ENCODE data around the gene TRIM46. TPM values are rescaled to one million over a fixed set of nuclear protein-coding genes. Genes with fewer than 3 reads are reported as not detected.
"Not testable (repeated sequence)": the region's sequence is repeated elsewhere in the genome, so short reads cannot be mapped to it uniquely, and the experiment has no call there.

TRIM46 gene
- total RNA-seq, 8 experiments from 2014 or later = 0.20 to 20.2 (median 11.4) TPM

DNA sequence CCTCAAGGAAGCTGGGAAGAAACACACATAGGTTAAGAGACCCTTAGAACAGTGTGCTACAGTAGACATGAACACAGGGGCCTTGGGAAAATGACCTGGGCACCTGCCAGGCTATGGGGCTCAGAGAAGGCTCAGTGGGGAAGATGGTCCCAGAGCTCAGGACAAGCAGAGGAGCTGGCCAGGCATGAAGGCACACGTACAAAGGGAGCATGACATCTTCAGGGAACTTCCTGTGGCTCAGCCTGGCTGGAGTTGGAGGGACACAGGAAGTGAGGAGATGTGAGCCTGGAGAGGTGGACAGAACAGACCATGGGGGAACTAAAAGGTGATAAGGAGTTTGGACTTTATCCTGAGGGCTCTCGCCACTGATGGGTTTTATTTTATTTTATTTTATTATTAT, 41.8 kb upstream of the TRIM46 start:
- WGBS, 10 experiments = 50 to 100% (median 80%) methylated on average over 1 to 2 of the region's 2 CpGs; no CpG with 5 or more reads in 4 of the 10 experiments
- Histone ChIP-seq H3K4me3 (no peak overlapping the region), H3K27ac (no peak overlapping the region), H3K4me1 (replicated peaks in 1 of 2) (peaks cover 27 to 37% of the 10 kb centered on the region in 2 donors)
- ATAC-seq (replicated peaks in 6 of 8) = no peak
- in situ Hi-C loops (cut with MboI; ENCODE audit: low pct_unique_long_range_greater_than_20kb in 2 of 9, low sequenced_read_pairs in 9 of 9, unreplicated experiment in 9 of 9) = no loop called here

DNA sequence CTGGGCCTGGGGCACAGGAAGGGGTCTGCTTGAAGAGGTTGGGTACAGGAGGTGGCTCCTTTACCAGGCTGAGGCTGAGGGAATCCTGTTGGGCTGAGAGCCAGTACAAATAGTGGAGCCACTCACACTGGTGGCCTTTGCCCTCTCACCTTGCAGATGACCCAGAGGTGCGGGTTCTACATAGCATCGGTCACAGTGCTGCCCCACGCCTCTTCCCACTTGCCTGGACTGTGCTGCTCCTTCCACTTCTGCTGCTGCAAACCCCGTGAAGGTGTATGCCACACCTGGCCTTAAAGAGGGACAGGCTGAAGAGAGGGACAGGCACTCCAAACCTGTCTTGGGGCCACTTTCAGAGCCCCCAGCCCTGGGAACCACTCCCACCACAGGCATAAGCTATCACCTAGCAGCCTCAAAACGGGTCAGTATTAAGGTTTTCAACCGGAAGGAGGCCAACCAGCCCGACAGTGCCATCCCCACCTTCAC, 39.8 kb upstream of the TRIM46 start:
- in situ Hi-C loops (cut with MboI; ENCODE audit: low pct_unique_long_range_greater_than_20kb in 2 of 9, low sequenced_read_pairs in 9 of 9, unreplicated experiment in 9 of 9) = no loop called here
- WGBS, 10 experiments = 74 to 100% (median 88%) methylated on average over 1 to 5 of the region's 7 CpGs; no CpG with 5 or more reads in 4 of the 10 experiments
- Histone ChIP-seq H3K4me3 (no peak overlapping the region), H3K4me1 (replicated peaks in 1 of 2) (peaks cover 20 to 27% of the 10 kb centered on the region in 2 donors), H3K27ac (no peak overlapping the region)
- ATAC-seq (replicated peaks in 6 of 8) = no peak

DNA sequence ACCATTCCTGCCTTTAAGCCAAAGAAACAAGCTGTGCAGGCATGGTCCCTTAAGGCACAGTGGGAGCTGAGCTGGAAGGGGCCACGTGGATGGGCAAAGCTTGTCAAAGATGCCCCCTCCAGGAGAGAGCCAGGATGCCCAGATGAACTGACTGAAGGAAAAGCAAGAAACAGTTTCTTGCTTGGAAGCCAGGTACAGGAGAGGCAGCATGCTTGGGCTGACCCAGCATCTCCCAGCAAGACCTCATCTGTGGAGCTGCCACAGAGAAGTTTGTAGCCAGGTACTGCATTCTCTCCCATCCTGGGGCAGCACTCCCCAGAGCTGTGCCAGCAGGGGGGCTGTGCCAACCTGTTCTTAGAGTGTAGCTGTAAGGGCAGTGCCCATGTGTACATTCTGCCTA, 39.3 kb upstream of the TRIM46 start:
- 33 to 67% (median 57%) methylated on average over 1 of the region's 1 CpG; no CpG with 5 or more reads in 7 of the 10 experiments for WGBS, 10 experiments
- no peak for ATAC-seq (replicated peaks in 6 of 8)
- Histone ChIP-seq H3K27ac (no peak overlapping the region), H3K4me1 (replicated peaks in 1 of 2) (peaks cover 23 to 27% of the 10 kb centered on the region in 2 donors), H3K4me3 (peak overlapping the region in 3 of 5 donors; percentile 65 to 81 (median 69))
- in situ Hi-C loops (cut with MboI; ENCODE audit: low pct_unique_long_range_greater_than_20kb in 2 of 9, low sequenced_read_pairs in 9 of 9, unreplicated experiment in 9 of 9) = no loop called here

DNA sequence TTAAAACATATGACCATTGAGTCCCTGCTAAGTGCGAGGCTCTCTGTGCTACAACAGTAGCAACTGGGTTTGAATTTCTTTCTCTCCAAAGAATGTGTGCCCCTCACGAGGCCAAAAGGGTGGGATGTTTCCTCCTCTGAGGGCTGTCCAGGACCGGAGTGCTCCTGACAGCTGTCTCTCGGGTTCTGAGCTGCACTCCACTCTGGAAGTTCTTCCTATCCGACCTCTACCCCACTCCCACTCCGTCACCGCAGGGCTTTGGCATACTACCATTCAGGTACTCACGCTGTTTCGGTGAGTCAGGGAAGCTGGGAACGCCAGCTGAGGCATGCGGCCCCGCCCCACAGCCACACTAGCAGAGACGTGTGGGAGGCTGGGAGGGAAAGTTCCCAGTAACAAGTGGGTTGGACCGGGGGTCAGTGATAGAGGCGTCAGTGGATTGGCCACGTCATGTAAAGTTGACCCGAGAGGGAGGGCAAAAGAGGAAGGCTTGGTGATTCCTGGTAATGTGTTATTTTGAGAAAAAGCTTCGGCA, 38.7 kb upstream of the TRIM46 start:
- in situ Hi-C loops (cut with MboI; ENCODE audit: low pct_unique_long_range_greater_than_20kb in 2 of 9, low sequenced_read_pairs in 9 of 9, unreplicated experiment in 9 of 9) = no loop called here
- H3K4me1 ChIP-seq (replicated peaks in 1 of 2) = peaks cover 25% of the 10 kb centered on the region in 2 donors
- H3K4me3 ChIP-seq = peak overlapping the region; percentile 65 to 81 (median 69)
- 0 to 25% (median 5%) methylated on average over 1 to 14 of the region's 18 CpGs; no CpG with 5 or more reads in 2 of the 10 experiments for WGBS, 10 experiments
- peak; percentile 43 to 70 (median 50) for ATAC-seq (replicated peaks in 6 of 8)
- peak overlapping the region; percentile 78 to 83 for H3K27ac ChIP-seq

DNA sequence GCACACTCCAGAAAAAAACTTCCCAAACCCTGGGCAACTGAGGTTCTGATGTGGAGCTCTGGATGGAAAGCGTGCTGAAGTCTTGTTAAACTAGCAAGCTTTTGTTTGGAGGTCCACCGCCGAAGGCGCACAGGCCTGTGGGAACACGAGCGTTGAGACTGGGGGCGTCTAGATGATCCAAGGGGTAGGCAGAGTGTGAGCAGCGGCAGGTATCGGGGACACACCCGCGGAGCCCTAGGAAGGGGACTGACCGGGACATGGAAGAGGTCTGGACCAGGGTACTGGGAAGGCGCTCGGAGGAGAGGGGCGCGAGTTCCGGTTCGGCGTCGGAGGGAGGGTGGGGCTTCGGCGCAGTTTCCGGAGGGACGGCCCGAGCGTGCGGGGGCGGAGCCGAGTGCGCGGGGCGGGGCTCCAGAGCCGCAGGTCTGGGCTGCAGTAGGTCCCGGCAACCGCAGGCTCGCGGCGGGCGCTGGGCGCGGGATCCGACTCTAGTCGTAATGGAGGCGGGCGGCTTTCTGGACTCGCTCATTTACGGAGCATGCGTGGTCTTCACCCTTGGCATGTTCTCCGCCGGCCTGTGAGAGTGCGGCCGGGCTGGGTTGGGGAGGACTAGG, 38.1 kb upstream of the TRIM46 start, which contains the start of gene SLC50A1:
Gene SLC50A1, plus strand, starts transcription at position 438 of the 614 bp plus-strand sequence. Its CDS starts 60 bp downstream, at position 498.
- Histone ChIP-seq H3K4me1 (replicated peaks in 1 of 2) (peaks cover 19% of the 10 kb centered on the region in 2 donors), H3K4me3 (peak within 1 kb of the TSS; percentile 65 to 81 (median 69)), H3K27ac (peak within 1 kb of the TSS; percentile 83 to 87)
- WGBS, 10 experiments = 0 to 3% (median 0%) methylated on average over 3 to 25 of the region's 52 CpGs; no CpG with 5 or more reads in 4 of the 10 experiments
- ATAC-seq (replicated peaks in 6 of 8) = peak; percentile 65 to 89 (median 86)
- in situ Hi-C loops (cut with MboI; ENCODE audit: low pct_unique_long_range_greater_than_20kb in 2 of 9, low sequenced_read_pairs in 9 of 9, unreplicated experiment in 9 of 9) = no loop called here

DNA sequence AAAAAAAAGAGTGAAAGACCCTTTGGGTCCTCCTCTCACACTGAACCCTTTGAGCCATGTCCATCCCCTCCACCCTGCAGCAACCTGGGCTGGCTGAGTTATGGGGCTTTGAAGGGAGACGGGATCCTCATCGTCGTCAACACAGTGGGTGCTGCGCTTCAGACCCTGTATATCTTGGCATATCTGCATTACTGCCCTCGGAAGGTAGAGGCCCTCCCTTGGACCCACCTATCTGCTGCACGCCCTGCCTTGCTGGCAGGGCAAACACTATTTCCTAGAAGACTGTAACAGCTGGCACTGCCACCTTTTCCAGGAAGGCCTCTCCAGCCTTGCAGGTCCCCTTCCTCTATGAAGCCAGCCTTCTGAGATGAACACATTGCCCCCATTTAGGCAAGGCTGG, 36.9 kb upstream of the TRIM46 start:
- ATAC-seq (replicated peaks in 6 of 8) = no peak
- Histone ChIP-seq H3K4me1 (replicated peaks in 1 of 2) (peaks cover 17 to 19% of the 10 kb centered on the region in 2 donors), H3K4me3 (peak overlapping the region; percentile 65 to 81 (median 69)), H3K27ac (peak overlapping the region; percentile 80 to 87)
- 10 to 61% (median 44%) methylated on average over 2 to 6 of the region's 6 CpGs; no CpG with 5 or more reads in 5 of the 10 experiments for WGBS, 10 experiments
- in situ Hi-C loops (cut with MboI; ENCODE audit: low pct_unique_long_range_greater_than_20kb in 2 of 9, low sequenced_read_pairs in 9 of 9, unreplicated experiment in 9 of 9) = no loop called here

DNA sequence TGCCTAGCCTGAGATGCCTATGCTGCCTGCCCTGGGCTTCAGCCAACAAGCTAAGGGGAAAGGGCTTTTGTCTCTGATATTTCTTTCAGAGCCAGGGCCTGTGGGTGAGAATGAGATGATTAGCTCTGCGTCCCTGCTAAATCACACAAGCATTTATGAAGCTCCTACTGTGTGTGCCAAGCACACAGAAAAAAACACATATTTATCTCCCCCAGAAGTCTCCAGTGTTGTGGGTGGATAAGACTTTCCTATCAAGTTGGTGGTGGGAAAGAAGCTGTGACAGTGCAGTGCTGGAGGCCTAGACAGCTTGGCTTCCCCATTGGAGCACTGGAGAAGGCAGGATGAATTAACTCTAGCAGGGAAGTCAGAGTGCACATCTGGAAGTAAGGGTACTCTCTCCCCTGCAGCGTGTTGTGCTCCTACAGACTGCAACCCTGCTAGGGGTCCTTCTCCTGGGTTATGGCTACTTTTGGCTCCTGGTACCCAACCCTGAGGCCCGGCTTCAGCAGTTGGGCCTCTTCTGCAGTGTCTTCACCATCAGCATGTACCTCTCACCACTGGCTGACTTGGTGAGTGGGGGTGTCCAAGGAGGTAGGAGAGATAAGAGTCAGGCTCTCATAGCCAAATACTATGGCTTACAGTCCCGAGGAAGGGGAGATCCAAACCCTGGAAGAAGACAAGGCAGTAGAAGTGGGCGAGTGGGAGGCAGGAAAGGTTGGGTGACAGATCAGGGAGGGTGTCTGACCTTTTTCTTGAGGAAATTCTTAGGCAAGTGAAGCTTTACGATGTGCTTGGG, 36.3 kb upstream of the TRIM46 start:
- 70 to 96% (median 84%) methylated on average over 1 to 6 of the region's 6 CpGs; no CpG with 5 or more reads in 4 of the 10 experiments for WGBS, 10 experiments
- peak overlapping the region in 3 of 5 donors; percentile 65 to 69 (median 65) for H3K4me3 ChIP-seq
- H3K27ac ChIP-seq = peak overlapping the region; percentile 80 to 87
- peaks cover 17 to 19% of the 10 kb centered on the region in 2 donors for H3K4me1 ChIP-seq (replicated peaks in 1 of 2)
- in situ Hi-C loops (cut with MboI; ENCODE audit: low pct_unique_long_range_greater_than_20kb in 2 of 9, low sequenced_read_pairs in 9 of 9, unreplicated experiment in 9 of 9) = no loop called here
- ATAC-seq (replicated peaks in 6 of 8) = no peak

DNA sequence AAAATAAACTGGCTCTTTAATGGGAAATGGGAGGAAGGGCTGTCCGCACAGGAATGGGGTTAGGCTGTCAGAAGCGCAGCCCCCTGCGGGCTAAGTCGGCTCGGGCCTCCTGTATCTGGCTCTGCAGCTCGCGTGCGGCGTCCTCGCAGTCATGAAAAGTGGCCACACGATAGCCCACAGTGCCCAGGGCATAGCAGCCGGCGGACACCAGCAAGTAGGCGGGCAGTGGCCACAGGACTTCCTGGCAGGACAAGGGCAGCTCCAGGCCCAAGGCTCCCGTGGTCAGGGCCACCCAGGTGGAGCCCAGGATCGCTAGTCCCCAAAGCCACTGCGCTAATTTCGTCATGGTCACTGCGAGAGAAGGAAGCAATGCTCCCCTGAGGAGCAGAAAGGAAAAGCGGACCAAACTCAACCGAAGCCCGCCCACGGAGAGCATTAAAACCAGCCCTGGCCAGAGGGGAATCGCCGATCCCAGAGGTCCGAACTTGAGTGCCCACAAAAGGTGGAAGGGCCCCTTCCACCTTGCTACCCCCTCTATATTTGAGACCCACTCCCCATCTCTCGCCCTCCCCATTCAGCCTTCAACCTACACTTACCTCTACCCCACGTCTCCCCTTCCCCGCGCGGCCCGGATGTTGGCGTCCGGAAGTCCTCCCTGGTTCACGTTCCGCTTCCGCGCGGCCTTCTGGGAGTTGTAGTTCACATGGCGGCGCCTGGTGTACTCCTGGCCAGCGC, 33.6 kb upstream of the TRIM46 start, which contains the start of gene DPM3:
Gene DPM3, minus strand, starts transcription at position 637 of the 735 bp plus-strand sequence. Its CDS starts 291 bp downstream, at position 346.
- Histone ChIP-seq H3K27ac (peak within 1 kb of the TSS; percentile 86 to 90), H3K4me1 (replicated peaks in 1 of 2) (peaks cover 10 to 14% of the 10 kb centered on the region in 2 donors), H3K4me3 (peak within 1 kb of the TSS; percentile 68 to 84 (median 72))
- in situ Hi-C loops (cut with MboI; ENCODE audit: low pct_unique_long_range_greater_than_20kb in 2 of 9, low sequenced_read_pairs in 9 of 9, unreplicated experiment in 9 of 9) = no loop called here
- 0 to 4% (median 1%) methylated on average over 2 to 19 of the region's 42 CpGs; no CpG with 5 or more reads in 3 of the 10 experiments for WGBS, 10 experiments
- ATAC-seq (replicated peaks in 6 of 8) = peak; percentile 51 to 68 (median 64)

DNA sequence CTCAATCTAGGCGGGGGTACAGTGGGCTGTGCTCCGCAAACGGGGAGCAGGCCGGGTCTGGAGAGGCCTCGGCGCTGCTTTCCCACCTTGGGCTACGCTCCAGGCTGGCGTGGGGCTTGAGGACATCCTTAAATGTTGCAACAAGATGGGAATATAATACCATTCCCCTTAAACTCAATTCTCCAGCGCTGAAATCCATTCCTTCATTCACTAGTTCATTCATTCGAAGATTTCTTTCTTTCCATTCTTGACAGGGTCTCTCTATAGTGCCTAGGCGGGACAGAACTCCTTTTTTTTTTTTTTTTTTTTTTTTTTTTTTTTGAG, 33.1 kb upstream of the TRIM46 start:
- peak overlapping the region in 1 of 2 donors; percentile 90 for H3K27ac ChIP-seq

DNA sequence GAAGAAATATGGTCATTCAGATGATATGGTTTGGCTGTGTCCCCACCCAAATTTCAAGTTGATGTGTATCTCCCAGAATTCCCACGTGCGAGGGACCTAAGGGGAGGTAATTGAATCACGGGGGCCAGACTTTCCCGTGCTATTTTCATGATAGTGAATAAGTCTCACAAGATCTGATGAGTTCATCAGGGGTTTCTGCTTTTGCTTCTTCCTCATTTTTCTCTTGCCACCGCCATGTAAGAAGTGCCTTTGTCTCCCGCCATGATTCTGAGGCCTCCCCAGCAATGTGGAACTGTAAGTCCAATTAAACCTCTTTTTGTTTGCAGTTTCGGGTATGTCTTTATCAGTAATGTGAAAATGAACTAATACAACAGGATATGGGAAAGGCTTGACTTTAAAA, 31.9 kb upstream of the TRIM46 start:
- H3K4me1 ChIP-seq (replicated peaks in 1 of 2) = peaks cover 8 to 9% of the 10 kb centered on the region in 2 donors
- H3K27ac ChIP-seq = no peak overlapping the region
- WGBS, 10 experiments = 53 to 100% (median 78%) methylated on average over 2 to 7 of the region's 7 CpGs
- in situ Hi-C loops (cut with MboI; ENCODE audit: low pct_unique_long_range_greater_than_20kb in 2 of 9, low sequenced_read_pairs in 9 of 9, unreplicated experiment in 9 of 9) = no loop called here
- no peak overlapping the region for H3K4me3 ChIP-seq
- no peak for ATAC-seq (replicated peaks in 6 of 8)

More for the DNA sequence above, 33.1 kb upstream of the TRIM46 start:
- ATAC-seq (replicated peaks in 6 of 8) = no peak
- Histone ChIP-seq H3K4me3 (peak overlapping the region; percentile 68 to 84 (median 72)), H3K4me1 (replicated peaks in 1 of 2) (peaks cover 10 to 14% of the 10 kb centered on the region in 2 donors)
- in situ Hi-C loops (cut with MboI; ENCODE audit: low pct_unique_long_range_greater_than_20kb in 2 of 9, low sequenced_read_pairs in 9 of 9, unreplicated experiment in 9 of 9) = no loop called here
- 0 to 40% (median 13%) methylated on average over 2 to 10 of the region's 11 CpGs for WGBS, 10 experiments

DNA sequence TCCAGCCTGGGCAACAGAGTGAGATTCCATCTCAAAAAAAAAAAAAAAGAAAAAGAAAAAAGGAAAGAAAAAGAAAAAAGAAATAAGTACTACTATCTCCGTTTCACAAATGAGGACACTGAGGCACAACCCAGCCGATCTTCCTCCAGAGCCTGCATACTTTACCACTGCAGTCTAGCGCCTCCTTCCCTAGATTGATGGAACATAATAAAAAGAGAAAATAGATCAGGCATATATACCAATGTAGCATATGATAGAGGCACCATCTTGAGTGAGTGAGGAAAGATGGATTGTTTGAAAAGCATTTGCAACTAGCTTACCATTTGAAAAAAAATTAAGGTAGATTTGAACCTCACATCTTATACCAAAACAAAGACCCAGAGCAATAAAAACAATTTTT, 28.2 kb upstream of the TRIM46 start:
- H3K27ac ChIP-seq = no peak overlapping the region
- no peak for ATAC-seq (replicated peaks in 6 of 8)
- 45 to 94% (median 71%) methylated on average over 2 to 3 of the region's 3 CpGs for WGBS, 10 experiments
- in situ Hi-C loops (cut with MboI; ENCODE audit: low pct_unique_long_range_greater_than_20kb in 2 of 9, low sequenced_read_pairs in 9 of 9, unreplicated experiment in 9 of 9) = no loop called here
- H3K4me1 ChIP-seq (replicated peaks in 1 of 2) = no peaks in the 10 kb centered on the region
- no peak overlapping the region for H3K4me3 ChIP-seq

DNA sequence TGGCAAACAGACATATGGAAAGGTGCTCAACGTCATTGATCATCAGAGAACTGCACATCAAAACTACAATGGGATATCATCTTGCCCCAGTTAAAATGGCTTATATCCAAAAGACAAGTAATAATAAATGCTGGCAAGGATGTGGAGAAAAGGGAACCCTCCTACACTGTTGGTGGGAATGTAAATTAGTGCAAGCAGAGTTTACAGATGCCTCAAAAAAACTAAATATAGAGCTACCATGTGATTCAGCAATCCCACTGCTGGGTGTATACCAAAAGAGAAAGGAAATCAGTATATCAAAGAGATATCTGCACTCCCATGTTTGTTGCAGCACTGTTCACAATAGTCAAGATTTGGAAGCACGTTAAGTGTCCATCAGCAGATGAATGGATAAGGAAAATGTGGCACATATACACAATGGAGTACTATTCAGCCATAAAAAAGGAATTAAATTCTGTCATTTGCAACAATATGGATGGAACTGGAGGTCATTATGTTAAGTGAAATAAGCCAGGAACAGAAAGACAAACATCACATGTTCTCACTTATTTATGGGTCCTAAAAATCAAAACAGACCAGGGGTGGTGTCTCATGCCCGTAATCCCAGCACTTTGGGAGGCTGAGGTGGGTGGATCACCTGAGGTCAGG, 17.5 kb upstream of the TRIM46 start:
- H3K4me1 ChIP-seq (replicated peaks in 1 of 2); in situ Hi-C loops (cut with MboI; ENCODE audit: low pct_unique_long_range_greater_than_20kb in 2 of 9, low sequenced_read_pairs in 9 of 9, unreplicated experiment in 9 of 9); H3K4me3 ChIP-seq; H3K27ac ChIP-seq: not testable (repeated sequence)
- 11 to 68% (median 37%) methylated on average over 1 to 3 of the region's 3 CpGs for WGBS, 10 experiments
- peak in 2 of 8 experiments; percentile 32 to 49 for ATAC-seq (replicated peaks in 6 of 8)
